Vagina (tissue), 2 donors: Measurements from ENCODE around the gene LARP6.

Source experiments
- CTCF ChIP-seq, 3 experiments: fragments of 450-650 bp in 2 of 3; fragments of 200-600 bp in 1 of 3; sonication (generic) in 1 of 3; IDR thresholded peaks; one replicate each; pipeline ENCODE4 v1.5.1; 2017 to 2019; ENCODE audit warnings: antibody characterized with exemption in 3 of 3, mild to moderate bottlenecking in 2 of 3, moderate library complexity in 2 of 3
- POLR2A ChIP-seq, 2 donors: fragments of 450-650 bp; IDR thresholded peaks; one replicate each; pipeline ENCODE4 v1.6.1; 2017; ENCODE audit warnings: antibody characterized with exemption in 2 of 2, mild to moderate bottlenecking in 2 of 2, moderate library complexity in 2 of 2
- POLR2AphosphoS5 ChIP-seq, 2 donors: sonication (generic); formaldehyde crosslinking; IDR thresholded peaks; one replicate each; pipeline ENCODE4 v1.9.0; 2017; ENCODE audit warnings: antibody characterized with exemption in 2 of 2, mild to moderate bottlenecking in 2 of 2, low read depth in 1 of 2; ENCODE audit not compliant: insufficient read depth in 1 of 2

- no peak for TF ChIP-seq POLR2A (IDR thresholded peaks at IDR 0.05)
- TF ChIP-seq CTCF (IDR thresholded peaks at IDR 0.05) = no peak
- no peak for TF ChIP-seq POLR2AphosphoS5 (IDR thresholded peaks at IDR 0.05; ENCODE audit: insufficient read depth in 1 of 2, low read depth in 1 of 2)
Measured at GRCh38 chr15:70851889-70852288, 2.1 kb downstream of the LARP6 start.
